ENCODE data around the gene NLRP10.
"Not testable (repeated sequence)": the region's sequence is repeated elsewhere in the genome, so short reads cannot be mapped to it uniquely, and the experiment has no call there.

- not testable (repeated sequence) for TF ChIP-seq CTCF (IDR thresholded peaks at IDR 0.05 in 4 of 5, conservative IDR thresholded peaks at IDR 0.05 in 1 of 5); POLR2A (IDR thresholded peaks at IDR 0.05)
These were observed 22.3 kb upstream of the NLRP10 start for GRCh38 chr11:7987560-7987883.
